Keratinocyte (primary cell): ENCODE data around the gene CEP290. TPM values are rescaled to one million over a fixed set of nuclear protein-coding genes. Genes with fewer than 3 reads are reported as not detected.
A peak's percentile ranks its signal among the peaks of the same experiment; 100 is the strongest.

Experiments used
- DNase-seq: peaks from one replicate; pipeline ENCODE4 v3.0.0-alpha.2; 2011; ENCODE audit warnings: low read depth, missing footprints, low spot score
- FAIRE-seq: peaks from 2 replicates; lab custom pipeline; 2011; peaks lifted over from hg19 to GRCh38; lab: Jason Lieb, UNC
- H2AFZ ChIP-seq: 2 replicates; pipeline ENCODE4 v1.6.0; 2012; ENCODE audit warnings: low read length, control low read depth, inconsistent platforms; ENCODE audit not compliant: control insufficient read depth
- H3K27ac ChIP-seq: 2 replicates; pipeline ENCODE4 v1.5.1; 2011; ENCODE audit warnings: low read length; ENCODE audit not compliant: control insufficient read depth, insufficient read depth
- H3K27me3 ChIP-seq: 3 replicates; pipeline ENCODE4 v1.6.0; 2011; ENCODE audit warnings: low read length; ENCODE audit not compliant: control insufficient read depth, insufficient read depth; ENCODE audit errors: extremely low read depth
- H3K36me3 ChIP-seq, 2 experiments: 2 replicates in 1 of 2; 3 replicates in 1 of 2; pipeline ENCODE4 v1.5.1; 2011; ENCODE audit warnings: low read length in 2 of 2, mild to moderate bottlenecking in 1 of 2; ENCODE audit not compliant: control insufficient read depth in 2 of 2, insufficient read depth in 2 of 2; ENCODE audit errors: extremely low read depth in 1 of 2
- H3K4me1 ChIP-seq: 3 replicates; pipeline ENCODE4 v1.5.1; 2011; ENCODE audit warnings: low read length; ENCODE audit not compliant: control insufficient read depth, insufficient read depth; ENCODE audit errors: extremely low read depth
- H3K4me2 ChIP-seq: 3 replicates; pipeline ENCODE4 v1.6.0; 2011; ENCODE audit warnings: low read depth, low read length; ENCODE audit not compliant: control insufficient read depth, insufficient read depth; ENCODE audit errors: extremely low read depth
- H3K4me3 ChIP-seq, 3 experiments: fragments of 200-600 bp in 1 of 3; sonication (generic) in 1 of 3; 2 replicates in 2 of 3; 3 replicates in 1 of 3; pipeline ENCODE4 v1.5.1; 2011 to 2016; ENCODE audit warnings: low read length in 3 of 3, mild to moderate bottlenecking in 3 of 3, control low read depth in 2 of 3, inconsistent platforms in 1 of 3, low read depth in 1 of 3, mixed read lengths in 1 of 3, mixed run types in 1 of 3, moderate library complexity in 1 of 3; ENCODE audit not compliant: control insufficient read depth in 2 of 3, insufficient read depth in 2 of 3; ENCODE audit errors: extremely low read depth in 1 of 3
- H3K79me2 ChIP-seq: 2 replicates; pipeline ENCODE4 v1.6.0; 2012; ENCODE audit warnings: low read length; ENCODE audit not compliant: control insufficient read depth, insufficient read depth
- H3K9ac ChIP-seq: 3 replicates; pipeline ENCODE4 v1.6.0; 2011; ENCODE audit warnings: low read length; ENCODE audit not compliant: control insufficient read depth, insufficient read depth; ENCODE audit errors: extremely low read depth
- H3K9me1 ChIP-seq: 3 replicates; pipeline ENCODE4 v1.6.0; 2011; ENCODE audit warnings: low read length; ENCODE audit not compliant: control insufficient read depth, insufficient read depth; ENCODE audit errors: extremely low read depth
- H3K9me3 ChIP-seq: 2 replicates; pipeline ENCODE4 v1.5.1; 2012; ENCODE audit warnings: low read depth, low read length; ENCODE audit not compliant: control insufficient read depth
- H4K20me1 ChIP-seq: 3 replicates; pipeline ENCODE4 v1.6.0; 2011; ENCODE audit warnings: low read length; ENCODE audit not compliant: control insufficient read depth, insufficient read depth; ENCODE audit errors: extremely low read depth
- CTCF ChIP-seq, 3 experiments: IDR thresholded peaks in 1 of 3; conservative IDR thresholded peaks in 1 of 3; optimal IDR thresholded peaks in 1 of 3; 2 replicates in 2 of 3; 3 replicates in 1 of 3; pipeline versions ENCODE3 to v1.5.1; 2011; ENCODE audit warnings: low read length in 3 of 3, mild to moderate bottlenecking in 3 of 3, moderate library complexity in 2 of 3, control low read depth in 1 of 3, inconsistent platforms in 1 of 3; ENCODE audit not compliant: insufficient read depth in 2 of 3; ENCODE audit errors: extremely low read depth in 1 of 3
- EZH2 ChIP-seq: IDR thresholded peaks from one replicate; pipeline ENCODE4 v1.6.1; 2012; ENCODE audit warnings: inconsistent platforms, mild to moderate bottlenecking, low read length, moderate library complexity
- dilution Hi-C: fragments of 300-500 bp; cut with MboI; formaldehyde crosslinking; loops from one replicate; pipeline ENCODE4 v1.7.0; 2020; ENCODE audit warnings: low sequenced_read_pairs; ENCODE audit not compliant: extremely low pct_ligation_motif_present
- polyA plus RNA-seq, 5 experiments: library from polyadenylated mRNA; depleted of rRNA in 3 of 5; stranded (reverse) in 3 of 5; stranded (forward) in 1 of 5; unstranded in 1 of 5; fragments of >200 nt; gene quantifications; 1 replicate in 1 of 5; 2 replicates in 3 of 5; 3 replicates in 1 of 5; pipeline versions ENCODE4 v1.2.1 to v1.2.3, GENCODE V29; 2011 to 2012; ENCODE audit warnings: missing spikeins in 2 of 5, low read depth in 1 of 5, low replicate concordance in 1 of 5

The CEP290 gene
- polyA plus RNA-seq, 1 donor (not counting 4 experiments of a cell fraction or from before 2014, with no cell fraction given) = 5.6 TPM

- Histone ChIP-seq H3K27me3 (no peaks in the 10 kb centered on the region), H3K27ac (no peak overlapping the region), H3K4me2 (no peak overlapping the region), H3K79me2 (no peaks in the 10 kb centered on the region), H2AFZ (no peak overlapping the region), H3K4me1 (peaks cover 4% of the 10 kb centered on the region), H3K36me3 (peaks cover 0 to 3% of the 10 kb centered on the region in 2 experiments), H3K4me3 (no peak overlapping the region), H4K20me1 (no peaks in the 10 kb centered on the region), H3K9me3 (no peaks in the 10 kb centered on the region), H3K9me1 (no peaks in the 10 kb centered on the region), H3K9ac (no peak overlapping the region)
- DNase-seq (no peak), FAIRE-seq (peak; percentile 29)
- dilution Hi-C loops = no loop called here
- TF ChIP-seq CTCF (optimal IDR thresholded peaks at IDR 0.05 in 1 of 3, IDR thresholded peaks at IDR 0.05 in 1 of 3, conservative IDR thresholded peaks at IDR 0.05 in 1 of 3; ENCODE audit: extremely low read depth in 1 of 3, insufficient read depth in 2 of 3, low read length in 3 of 3) (no peak), EZH2 (no peak)
These were observed 74.6 kb downstream of the CEP290 start for GRCh38 chr12:88067301-88067700.

GRCh38 chr12:88063375-88063774, 78.5 kb downstream of the CEP290 start:
- Histone ChIP-seq H3K9me1 (no peaks in the 10 kb centered on the region), H3K36me3 (peaks cover 0 to 3% of the 10 kb centered on the region in 2 experiments), H2AFZ (peak overlapping the region; percentile 33), H3K4me1 (peaks cover 4% of the 10 kb centered on the region), H3K9me3 (no peaks in the 10 kb centered on the region), H3K4me2 (peak overlapping the region; percentile 22), H3K27me3 (no peaks in the 10 kb centered on the region), H3K27ac (no peak overlapping the region), H3K79me2 (no peaks in the 10 kb centered on the region), H3K9ac (no peak overlapping the region), H4K20me1 (no peaks in the 10 kb centered on the region), H3K4me3 (no peak overlapping the region)
- dilution Hi-C loops = no loop called here
- FAIRE-seq = no peak
- TF ChIP-seq EZH2 (no peak), CTCF (optimal IDR thresholded peaks at IDR 0.05 in 1 of 3, IDR thresholded peaks at IDR 0.05 in 1 of 3, conservative IDR thresholded peaks at IDR 0.05 in 1 of 3; ENCODE audit: extremely low read depth in 1 of 3, insufficient read depth in 2 of 3, low read length in 3 of 3) (no peak)
- no peak for DNase-seq
